Ascending aorta (tissue), 2 donors: ENCODE results near the gene FXYD2. TPM values are rescaled to one million over a fixed set of nuclear protein-coding genes. Genes with fewer than 3 reads are reported as not detected.

Source experiments
- DNase-seq, 2 donors: peaks; one replicate each; pipeline ENCODE4 v3.0.0-alpha.2; 2019; ENCODE audit warnings: low spot score in 2 of 2
- H3K27ac ChIP-seq, 2 donors: fragments of 200-600 bp; sonication (generic); one replicate each; pipeline ENCODE4 v1.5.1; 2016 to 2017; ENCODE audit warnings: mild to moderate bottlenecking in 1 of 2
- H3K27me3 ChIP-seq: fragments of 200-600 bp; sonication (generic); one replicate; pipeline ENCODE4 v1.5.1; 2017
- H3K36me3 ChIP-seq, 2 donors: fragments of 200-600 bp; sonication (generic); one replicate each; pipeline ENCODE4 v1.5.1; 2016
- H3K4me1 ChIP-seq, 2 donors: fragments of 200-600 bp; sonication (generic); one replicate each; pipeline ENCODE4 v1.5.1; 2016 to 2017; ENCODE audit warnings: mild to moderate bottlenecking in 1 of 2
- H3K4me3 ChIP-seq, 2 donors: fragments of 200-600 bp; sonication (generic); one replicate each; pipeline ENCODE4 v1.5.1; 2016 to 2017; ENCODE audit warnings: mild to moderate bottlenecking in 1 of 2
- H3K9me3 ChIP-seq, 2 donors: fragments of 200-600 bp; sonication (generic); one replicate each; pipeline ENCODE4 v1.5.1; 2016
- CTCF ChIP-seq, 3 experiments: fragments of 200-600 bp in 2 of 3; fragments of 450-650 bp in 1 of 3; sonication (generic) in 2 of 3; IDR thresholded peaks; one replicate each; pipeline ENCODE4 v1.5.1; 2016 to 2019; ENCODE audit warnings: antibody characterized with exemption in 3 of 3, mild to moderate bottlenecking in 1 of 3, moderate library complexity in 1 of 3
- intact Hi-C: fragments of 100-400 bp; cut with DNase I; formaldehyde crosslinking; loops from one replicate; pipeline ENCODE4 v1.15.1; 2023
- total RNA-seq: library from RNA; depleted of rRNA; stranded (reverse); fragments of >200 nt; gene quantifications from one replicate; pipeline ENCODE4 v1.1.0, GENCODE V29; 2016

FXYD2 gene
- total RNA-seq, 1 donor from 2014 or later: not detected

DNA sequence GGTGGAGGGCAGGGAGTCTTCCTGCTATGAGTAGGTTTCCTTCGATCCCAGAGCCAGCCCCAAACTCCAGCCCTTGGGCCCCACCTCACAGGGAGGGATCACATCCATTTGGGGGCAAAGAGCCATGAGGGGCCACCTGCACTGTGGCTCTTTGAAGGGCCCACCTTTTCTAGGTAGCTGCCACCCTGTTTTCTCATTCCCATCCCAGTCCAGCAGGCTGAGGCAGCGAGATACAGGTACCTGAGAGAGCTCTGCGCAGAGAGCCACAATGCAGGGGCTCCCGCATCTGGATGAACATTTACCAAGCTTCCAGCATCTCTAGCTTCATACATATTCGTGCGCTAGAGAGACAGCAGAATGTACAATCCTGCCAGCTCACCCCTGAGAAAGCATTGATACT is 35.6 kb upstream of the FXYD2 start:
- Histone ChIP-seq H3K36me3 (no peaks in the 10 kb centered on the region), H3K27ac (no peak overlapping the region), H3K9me3 (no peaks in the 10 kb centered on the region), H3K27me3 (no peaks in the 10 kb centered on the region), H3K4me3 (no peak overlapping the region), H3K4me1 (no peaks in the 10 kb centered on the region)
- DNase-seq: no peak
- TF ChIP-seq CTCF (IDR thresholded peaks at IDR 0.05): no peak
- intact Hi-C loops: no loop called here

DNA sequence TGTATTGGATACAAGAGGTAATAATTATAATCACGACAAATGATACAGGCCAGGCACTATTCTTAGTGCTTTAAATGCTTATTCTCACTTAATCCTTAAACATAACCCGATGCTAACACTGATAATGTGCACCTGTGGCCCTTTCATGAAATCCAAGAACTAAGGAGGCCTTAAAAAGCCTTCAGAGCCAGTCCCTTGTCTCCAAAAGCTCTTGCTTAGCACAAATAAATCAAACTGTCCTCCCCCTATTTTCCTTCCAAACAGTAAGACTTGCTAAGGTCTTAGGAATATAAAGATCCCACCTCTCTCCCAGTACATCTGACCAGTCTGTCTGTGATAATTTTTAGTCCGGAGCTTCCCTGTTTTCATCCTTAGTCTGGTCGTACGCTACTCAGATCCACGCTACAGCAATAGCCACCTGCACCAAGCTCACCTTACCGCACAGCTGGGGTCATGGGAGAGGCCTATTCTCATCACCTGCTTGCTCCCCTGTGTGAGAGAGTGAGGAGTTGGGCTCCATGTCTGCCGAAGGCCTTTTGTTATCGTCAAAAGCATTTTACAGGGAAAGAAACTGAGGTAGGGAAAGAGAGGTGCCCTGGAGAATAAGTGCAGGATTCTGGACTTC is 35.1 kb upstream of the FXYD2 start:
- Histone ChIP-seq H3K27me3 (no peaks in the 10 kb centered on the region), H3K4me3 (no peak overlapping the region), H3K27ac (no peak overlapping the region), H3K36me3 (no peaks in the 10 kb centered on the region), H3K4me1 (no peaks in the 10 kb centered on the region), H3K9me3 (no peaks in the 10 kb centered on the region)
- intact Hi-C loops: no loop called here
- no peak for DNase-seq
- TF ChIP-seq CTCF (IDR thresholded peaks at IDR 0.05): no peak

DNA sequence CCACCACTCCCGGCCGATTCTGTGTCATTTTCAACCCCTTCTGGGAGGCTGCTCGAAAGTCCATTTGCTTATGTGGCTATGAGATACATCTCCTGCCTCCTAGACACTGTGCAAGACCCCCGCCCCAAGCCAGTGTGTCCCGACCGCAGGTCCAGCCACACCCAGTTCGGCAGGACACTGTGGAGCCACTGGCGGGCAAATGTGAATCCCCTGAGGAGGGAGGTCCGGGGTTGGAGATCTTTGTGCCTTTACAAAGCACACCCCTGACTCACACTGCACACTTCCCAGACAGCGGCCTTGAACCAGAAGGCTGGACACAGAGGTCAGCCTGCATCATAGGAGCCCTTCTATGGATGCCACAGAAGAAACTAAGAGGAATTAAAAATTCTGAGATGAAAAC is 34.5 kb upstream of the FXYD2 start:
- no peak for DNase-seq
- intact Hi-C loops: no loop called here
- no peak overlapping the region for H3K4me3 ChIP-seq
- H3K27me3 ChIP-seq: no peaks in the 10 kb centered on the region
- H3K4me1 ChIP-seq: no peaks in the 10 kb centered on the region
- H3K27ac ChIP-seq: no peak overlapping the region
- no peak for TF ChIP-seq CTCF (IDR thresholded peaks at IDR 0.05)
- no peaks in the 10 kb centered on the region for H3K9me3 ChIP-seq
- no peaks in the 10 kb centered on the region for H3K36me3 ChIP-seq

GRCh38 chr11:117857734-117858414 is 33.3 kb upstream of the FXYD2 start:
- Histone ChIP-seq H3K27me3 (no peaks in the 10 kb centered on the region), H3K36me3 (no peaks in the 10 kb centered on the region), H3K4me3 (no peak overlapping the region), H3K9me3 (no peaks in the 10 kb centered on the region), H3K27ac (no peak overlapping the region), H3K4me1 (no peaks in the 10 kb centered on the region)
- TF ChIP-seq CTCF (IDR thresholded peaks at IDR 0.05): no peak
- intact Hi-C loops: no loop called here
- DNase-seq: no peak

DNA sequence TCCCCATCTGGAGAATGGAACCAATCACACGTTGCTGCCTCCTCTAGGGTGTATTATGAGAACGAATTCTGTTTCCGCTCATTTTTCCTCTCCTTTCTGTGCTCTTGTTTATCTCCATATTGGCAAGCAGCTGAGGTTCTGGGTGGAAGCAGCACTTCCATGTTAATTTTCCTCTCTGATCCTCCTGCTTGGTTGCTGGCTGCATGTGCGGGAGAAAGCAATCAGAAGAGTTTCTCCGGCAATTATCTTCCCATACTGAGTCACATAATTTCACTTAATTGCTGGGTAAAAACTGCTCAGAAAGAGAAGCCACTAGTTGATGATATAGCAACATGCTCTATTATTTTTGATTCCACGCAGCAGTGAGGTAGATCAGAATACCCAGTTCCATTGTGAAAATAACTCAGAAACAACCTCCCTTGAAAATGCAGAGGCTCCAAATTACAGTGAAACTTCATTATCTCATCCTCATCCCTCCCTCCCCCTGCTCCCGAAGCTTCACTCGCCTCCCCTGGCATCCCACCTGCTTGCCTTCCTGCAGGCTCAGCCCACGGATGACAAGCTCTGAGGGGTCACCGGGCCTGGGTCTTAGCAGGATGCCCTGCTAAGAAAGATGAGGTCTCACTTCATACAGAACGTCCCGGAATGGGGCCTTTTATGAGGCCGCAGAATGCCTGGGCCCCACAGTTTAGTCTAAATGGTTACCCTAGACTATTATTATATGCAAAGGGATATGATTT is 31.5 kb upstream of the FXYD2 start:
- Histone ChIP-seq H3K27me3 (no peaks in the 10 kb centered on the region), H3K27ac (no peak overlapping the region), H3K4me3 (no peak overlapping the region), H3K4me1 (no peaks in the 10 kb centered on the region), H3K36me3 (no peaks in the 10 kb centered on the region), H3K9me3 (no peaks in the 10 kb centered on the region)
- no peak for DNase-seq
- no peak for TF ChIP-seq CTCF (IDR thresholded peaks at IDR 0.05)
- intact Hi-C loops: no loop called here
